ENCODE measurements around the gene TMEM219.
"Not testable (repeated sequence)": the region's sequence is repeated elsewhere in the genome, so short reads cannot be mapped to it uniquely, and the experiment has no call there.

Gene TMEM219

GRCh38 chr16:29951625-29952365 is 10.1 kb upstream of the TMEM219 start:
- DNase-seq (ENCODE audit: low spot score): no peak

DNA sequence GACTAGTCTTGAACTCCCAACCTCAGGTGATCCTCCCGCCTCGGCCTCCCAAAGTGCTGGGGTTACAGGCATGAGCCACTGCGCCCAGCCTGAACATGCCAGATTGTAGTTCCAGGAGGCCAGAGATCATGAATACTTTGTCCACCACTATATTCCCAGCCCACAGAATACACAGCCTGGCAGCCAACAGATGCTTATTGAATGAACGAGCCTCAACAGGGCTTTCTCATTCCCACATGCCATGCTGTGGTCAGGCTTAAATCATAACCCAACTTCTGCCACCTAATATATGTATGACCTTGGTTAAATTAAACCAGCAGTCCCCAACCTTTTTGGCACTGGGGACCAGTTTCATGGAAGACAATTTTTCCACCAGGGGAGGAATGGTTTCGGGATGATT is 3.1 kb upstream of the TMEM219 start:
- no peak for DNase-seq (ENCODE audit: low spot score)

- DNase-seq (ENCODE audit: low spot score): no peak
Observed at GRCh38 chr16:29959293-29959692, 2.6 kb upstream of the TMEM219 start.

DNA sequence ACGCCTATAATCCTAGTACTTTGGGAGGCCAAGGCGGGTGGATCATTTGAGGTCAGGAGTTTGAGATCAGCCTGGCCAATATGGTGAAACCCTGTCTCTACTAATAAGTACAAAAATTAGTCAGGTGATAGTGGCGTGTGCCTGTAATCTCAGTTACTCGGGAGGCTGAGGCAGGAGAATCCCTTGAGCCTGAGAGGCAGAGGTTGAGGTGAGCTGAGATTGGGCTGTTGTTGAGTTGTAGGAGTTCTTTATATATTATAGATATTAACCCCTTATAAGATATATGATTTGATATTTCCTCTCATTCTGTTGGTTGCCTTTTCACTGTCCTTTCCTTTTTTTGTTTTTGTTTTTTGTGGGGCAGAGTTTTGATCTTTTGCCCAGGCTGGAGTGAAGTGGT is 2.1 kb upstream of the TMEM219 start:
- not testable (repeated sequence) for DNase-seq (ENCODE audit: low spot score)

DNA sequence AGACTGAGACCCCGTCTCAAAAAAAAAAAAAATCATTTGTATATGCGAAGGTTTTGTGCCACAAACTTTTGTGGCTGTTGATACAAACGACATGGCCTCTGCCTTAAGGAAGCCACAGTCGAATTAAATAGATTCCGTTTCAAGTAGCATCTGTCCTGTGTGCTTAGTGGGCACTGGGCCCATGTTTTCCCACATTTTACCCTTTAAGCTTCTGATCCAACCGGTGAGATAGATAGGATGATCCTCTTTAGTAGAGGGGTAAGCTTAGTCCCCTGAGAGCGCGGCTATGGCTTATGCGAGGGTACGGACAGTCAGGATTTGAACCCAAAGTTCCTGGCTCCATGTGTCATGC is 776 bp upstream of the TMEM219 start:
- no peak for DNase-seq (ENCODE audit: low spot score)

- DNase-seq (ENCODE audit: low spot score): no peak
Observed at GRCh38 chr16:29962344-29962994, 590 bp downstream of the TMEM219 start.

DNA sequence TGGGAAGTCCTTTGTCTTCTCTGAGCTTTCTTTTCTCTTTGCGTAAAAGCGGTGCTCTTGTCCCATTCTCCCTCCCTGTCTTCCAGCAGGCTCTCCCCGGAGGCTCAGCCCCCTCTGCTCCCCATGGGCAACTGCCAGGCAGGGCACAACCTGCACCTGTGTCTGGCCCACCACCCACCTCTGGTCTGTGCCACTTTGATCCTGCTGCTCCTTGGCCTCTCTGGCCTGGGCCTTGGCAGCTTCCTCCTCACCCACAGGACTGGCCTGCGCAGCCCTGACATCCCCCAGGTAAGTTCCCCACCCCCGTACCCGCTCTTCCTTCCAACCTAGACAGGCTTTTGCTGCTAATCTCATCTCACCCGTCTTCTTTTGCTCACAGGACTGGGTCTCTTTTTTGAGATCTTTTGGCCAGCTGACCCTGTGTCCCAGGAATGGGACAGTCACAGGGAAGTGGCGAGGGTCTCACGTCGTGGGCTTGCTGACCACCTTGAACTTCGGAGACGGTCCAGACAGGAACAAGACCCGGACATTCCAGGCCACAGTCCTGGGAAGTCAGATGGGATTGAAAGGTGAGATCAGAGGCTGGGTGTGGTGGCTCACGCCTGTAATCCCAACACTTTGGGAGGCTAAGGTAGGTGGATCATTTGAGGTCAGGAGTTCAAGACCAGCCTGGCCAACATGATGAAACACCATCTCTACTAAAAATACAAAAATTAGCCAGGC is 1.3 kb downstream of the TMEM219 start:
- no peak for DNase-seq (ENCODE audit: low spot score)

- DNase-seq (ENCODE audit: low spot score): no peak
Observed at GRCh38 chr16:29968205-29968604, 6.3 kb downstream of the TMEM219 start.

DNA sequence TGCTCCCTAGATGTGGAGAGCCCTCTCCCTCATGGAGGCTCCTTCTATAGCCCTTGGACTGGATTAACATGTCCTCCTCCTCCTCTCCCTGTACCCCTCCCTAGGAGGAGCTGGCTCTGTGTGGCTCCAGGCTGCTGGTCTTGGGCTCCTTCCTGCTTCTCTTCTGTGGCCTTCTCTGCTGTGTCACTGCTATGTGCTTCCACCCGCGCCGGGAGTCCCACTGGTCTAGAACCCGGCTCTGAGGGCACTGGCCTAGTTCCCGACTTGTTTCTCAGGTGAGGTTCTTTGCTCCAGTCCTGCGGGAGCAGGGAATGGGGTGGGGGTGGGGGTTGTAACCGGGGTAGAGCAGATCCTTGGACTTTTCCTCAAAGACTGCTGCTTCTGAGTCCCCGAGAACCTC is 9.4 kb downstream of the TMEM219 start:
- no peak for DNase-seq (ENCODE audit: low spot score)

GRCh38 chr16:29972500-29972899 is 10.6 kb downstream of the TMEM219 start:
- DNase-seq (ENCODE audit: low spot score): no peak

DNA sequence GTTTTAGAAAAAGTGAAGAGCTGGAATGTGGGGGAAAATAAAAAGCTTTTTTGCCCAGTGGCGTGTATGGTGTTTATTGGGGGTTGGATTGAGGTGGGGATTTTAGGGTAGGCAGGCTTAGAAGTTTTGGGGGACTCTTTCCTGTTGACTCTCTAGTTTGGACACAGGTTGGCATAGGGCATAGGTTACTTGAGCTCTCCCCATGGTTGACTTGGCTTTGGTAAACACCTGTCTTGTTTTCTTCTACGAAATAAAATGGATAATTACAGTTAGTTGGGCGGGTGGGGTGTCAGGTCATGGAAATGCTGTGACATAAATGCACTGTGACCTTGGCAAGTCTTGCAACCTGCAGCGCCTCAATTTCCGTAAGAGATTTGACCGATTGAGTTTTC is 11.1 kb downstream of the TMEM219 start:
- no peak for DNase-seq (ENCODE audit: low spot score)

- DNase-seq (ENCODE audit: low spot score): peak; percentile 97
Observed at GRCh38 chr16:29973384-29974246, 11.7 kb downstream of the TMEM219 start, which contains the start of gene TAOK2. TAOK2 (plus strand) TSS chr16:29973868; CDS start chr16:29977773, 3,905 bp downstream.

DNA sequence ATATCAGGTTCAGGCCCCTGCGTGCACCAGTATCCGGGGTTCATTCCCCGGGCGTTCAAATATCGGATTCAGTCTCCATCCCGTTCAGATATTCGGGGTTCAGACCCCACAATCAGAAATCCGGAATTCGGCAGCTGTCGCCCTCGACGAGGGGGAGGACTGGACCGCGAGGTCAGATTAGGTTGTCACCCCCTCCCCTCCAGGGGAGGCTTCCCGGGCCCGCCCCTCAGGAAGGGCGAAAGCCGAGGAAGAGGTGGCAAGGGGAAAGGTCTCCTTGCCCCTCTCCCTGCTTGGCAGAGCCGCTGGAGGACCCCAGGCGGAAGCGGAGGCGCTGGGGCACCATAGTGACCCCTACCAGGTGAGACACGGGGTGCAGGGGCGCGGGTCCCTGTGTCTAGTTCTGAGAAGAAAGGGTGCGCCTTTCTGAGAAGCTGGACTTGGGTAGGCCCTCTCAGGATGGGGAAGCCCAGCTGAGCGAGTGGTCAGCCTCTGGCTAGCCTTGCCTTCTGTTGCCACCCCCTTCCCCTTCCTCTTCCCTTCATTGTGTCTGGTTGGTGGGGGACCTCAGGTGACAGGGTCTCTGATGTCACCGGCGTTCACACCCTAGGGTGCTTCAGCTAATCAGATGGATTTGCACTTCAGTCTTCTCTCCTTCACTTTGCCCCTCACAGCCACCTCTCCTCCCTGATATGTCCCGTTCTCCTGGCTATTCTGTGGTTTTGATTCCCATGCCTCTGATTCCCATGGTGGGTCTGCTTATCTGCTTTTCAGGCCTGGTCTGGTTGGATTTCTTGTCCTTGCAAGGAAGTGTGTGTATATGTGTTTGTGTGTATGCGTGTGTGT is 12.6 kb downstream of the TMEM219 start:
- peak; percentile 19 for DNase-seq (ENCODE audit: low spot score)

GRCh38 chr16:29975134-29975538 is 13.3 kb downstream of the TMEM219 start:
- no peak for DNase-seq (ENCODE audit: low spot score)

DNA sequence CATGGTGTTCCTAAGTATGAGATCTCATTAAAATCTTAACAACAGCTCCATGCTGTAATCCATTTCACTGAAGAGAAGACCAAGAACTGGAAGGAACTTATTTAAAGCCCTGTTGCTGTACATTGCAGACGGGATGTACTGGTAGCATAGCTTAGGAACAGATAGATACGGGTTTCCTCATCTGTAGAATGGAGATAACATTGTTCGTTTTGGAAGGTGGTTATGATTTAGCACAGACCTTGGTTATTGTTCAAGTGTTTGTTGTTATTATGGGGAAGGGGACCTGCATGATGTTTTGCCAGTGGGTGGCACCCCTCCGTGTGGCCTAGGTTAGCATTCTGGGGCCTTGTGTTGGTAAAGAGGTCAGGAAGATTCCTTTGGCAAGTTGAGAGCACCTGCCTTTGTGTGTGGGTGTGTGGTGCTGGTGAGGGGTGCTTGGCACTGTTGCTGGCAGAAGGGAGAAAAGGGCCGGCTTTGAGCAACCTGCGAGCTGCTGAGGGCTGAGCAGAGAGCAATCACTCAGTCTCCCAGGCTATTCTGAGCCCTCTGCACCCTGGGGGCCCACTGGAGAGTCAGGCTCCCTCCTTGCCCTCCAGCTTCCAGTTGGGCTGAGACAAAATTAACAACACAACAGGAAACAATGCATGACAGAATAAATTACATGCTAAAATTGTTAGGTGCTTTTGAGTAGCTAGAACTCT is 14.1 kb downstream of the TMEM219 start:
- no peak for DNase-seq (ENCODE audit: low spot score)

GRCh38 chr16:29977063-29977825 is 15.4 kb downstream of the TMEM219 start:
- no peak for DNase-seq (ENCODE audit: low spot score)

- no peak for DNase-seq (ENCODE audit: low spot score)
Observed at GRCh38 chr16:29978081-29978480, 16.2 kb downstream of the TMEM219 start.

DNA sequence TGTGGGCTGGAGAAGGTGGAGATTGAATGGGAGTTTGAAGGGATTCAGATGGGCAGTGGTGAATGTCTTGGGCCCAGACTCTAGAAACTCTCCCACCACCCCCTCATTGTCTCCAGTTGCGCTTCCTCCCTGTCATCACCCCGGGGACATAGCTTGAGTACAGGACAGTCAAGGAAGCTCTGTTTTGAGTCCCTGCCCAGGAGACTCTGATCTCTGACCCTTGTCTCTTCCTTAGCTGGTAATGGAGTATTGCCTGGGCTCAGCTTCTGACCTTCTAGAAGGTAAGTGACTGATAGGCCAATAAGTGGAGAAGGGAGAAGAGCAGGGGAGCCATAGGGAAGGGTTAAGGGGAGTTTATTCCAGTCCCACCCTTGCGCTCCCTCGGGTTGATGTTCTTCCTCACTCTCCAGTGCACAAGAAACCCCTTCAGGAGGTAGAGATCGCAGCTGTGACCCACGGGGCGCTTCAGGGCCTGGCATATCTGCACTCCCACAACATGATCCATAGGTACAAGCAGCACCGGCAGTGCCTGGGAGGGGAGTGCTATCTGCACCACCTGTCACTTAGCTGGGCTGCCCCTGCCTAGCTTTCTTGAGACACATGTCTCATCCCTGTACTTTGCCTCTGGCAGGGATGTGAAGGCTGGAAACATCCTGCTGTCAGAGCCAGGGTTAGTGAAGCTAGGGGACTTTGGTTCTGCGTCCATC is 16.8 kb downstream of the TMEM219 start:
- no peak for DNase-seq (ENCODE audit: low spot score)
